Stimulated activated CD8-positive, alpha-beta memory T cell treated with anti-CD3 and anti-CD28 coated beads, Interleukin-7, amount 100 ng/mL, for 48 hours (primary cell): ENCODE data around the gene CSMD2.

Source experiments
- DNase-seq, 2 donors: peaks; one replicate each; pipeline ENCODE4 v3.0.0-alpha.2; 2020; ENCODE audit warnings: low read depth in 1 of 2; ENCODE audit errors: extremely low read depth in 1 of 2

CSMD2 gene

DNA sequence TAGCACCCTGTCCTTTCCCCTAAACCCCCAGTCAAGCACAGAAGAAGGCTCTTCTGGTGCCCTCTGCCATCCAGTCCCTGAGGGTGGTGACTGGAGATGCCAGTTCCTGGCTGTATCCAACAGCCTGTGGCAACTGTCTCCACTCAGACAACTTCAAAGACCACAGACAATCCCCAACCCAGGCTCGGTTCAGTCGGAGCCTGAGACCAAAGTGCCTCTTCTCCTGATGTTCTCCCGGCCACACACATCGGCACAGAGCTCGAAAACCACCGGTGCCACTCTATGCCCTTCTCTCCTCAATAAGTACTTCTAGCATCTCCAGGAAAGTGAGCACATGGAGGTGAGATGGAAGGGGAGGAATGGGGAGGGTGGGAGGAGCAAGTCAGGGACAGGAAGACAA lies 340.7 kb downstream of the CSMD2 start:
- no peak for DNase-seq

DNA sequence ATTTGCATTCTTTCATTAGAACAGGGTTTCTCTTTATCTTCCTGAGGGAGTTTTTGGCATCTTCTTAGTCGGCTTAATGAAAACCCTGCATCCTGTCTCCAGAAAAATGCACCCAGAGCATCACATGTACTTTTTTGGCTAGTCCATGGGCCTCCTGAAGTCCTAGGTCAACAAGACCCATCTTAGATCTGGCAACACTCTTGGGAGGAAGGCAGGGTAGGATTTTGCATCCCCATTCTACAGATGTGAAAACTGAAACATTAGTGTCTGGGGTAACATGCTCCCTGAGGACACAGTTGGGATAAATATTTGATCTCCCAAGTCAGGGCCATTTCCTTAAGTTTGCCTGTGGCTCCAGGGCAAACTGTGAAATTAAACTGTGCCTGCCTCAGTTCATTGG lies 341.2 kb downstream of the CSMD2 start:
- no peak for DNase-seq

DNA sequence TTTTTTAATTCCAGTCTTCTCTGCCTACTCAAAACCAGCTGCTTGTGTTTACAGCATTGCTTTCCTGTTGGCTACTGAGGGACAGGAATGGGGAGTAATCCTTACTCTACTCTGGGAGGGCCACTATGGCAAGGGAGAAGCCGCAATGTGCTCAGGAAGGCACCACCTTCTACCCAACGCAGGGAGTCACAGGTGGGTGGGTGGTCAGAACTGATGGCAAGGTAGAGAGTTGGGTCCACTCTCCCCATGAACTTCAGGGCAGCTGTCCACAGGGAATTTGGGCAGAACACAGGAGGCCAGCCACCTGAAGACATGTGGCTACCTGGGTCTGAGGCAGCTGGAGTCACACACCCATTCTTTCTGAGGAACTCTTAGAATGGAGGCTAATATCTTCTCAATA lies 341.6 kb downstream of the CSMD2 start:
- no peak for DNase-seq

DNA sequence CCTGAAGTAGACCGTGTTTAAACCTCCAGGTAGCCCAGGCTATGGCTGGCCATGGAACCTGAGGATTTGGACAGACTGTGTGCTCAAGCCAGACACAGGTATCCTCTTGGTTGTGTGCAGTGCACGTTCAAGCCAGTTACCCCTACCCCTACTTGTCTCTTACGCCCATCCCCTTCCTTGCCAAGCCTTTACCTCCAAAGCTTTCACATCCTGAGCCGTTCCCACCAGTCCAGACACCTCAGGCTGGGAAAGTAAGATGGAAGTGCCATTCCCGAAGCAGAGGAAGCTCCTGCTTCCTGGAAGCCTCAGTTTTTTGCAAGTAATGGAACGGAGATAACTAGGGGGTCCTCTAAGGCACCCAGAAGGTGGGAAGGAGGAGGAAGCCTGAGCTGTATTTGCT lies 342.6 kb downstream of the CSMD2 start:
- DNase-seq: no peak

DNA sequence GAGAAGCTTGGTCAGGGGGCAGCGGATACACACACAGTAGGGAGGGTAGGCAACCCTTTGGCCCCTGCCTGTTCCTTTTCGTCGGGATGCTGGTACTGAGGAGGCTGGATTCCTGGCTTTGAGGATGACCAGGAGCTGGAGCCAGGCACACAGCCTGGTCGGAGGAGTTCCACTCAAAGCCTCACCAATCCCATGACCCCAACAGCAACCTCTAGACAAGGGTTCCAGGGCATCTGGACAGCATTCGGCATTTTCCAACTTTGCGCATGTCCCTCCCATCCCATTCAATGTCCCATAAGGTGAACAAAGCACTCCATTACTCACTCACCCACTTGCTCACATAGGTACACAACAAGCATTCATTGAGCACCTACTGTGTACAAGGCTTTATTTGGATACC lies 343.7 kb downstream of the CSMD2 start:
- DNase-seq: no peak

DNA sequence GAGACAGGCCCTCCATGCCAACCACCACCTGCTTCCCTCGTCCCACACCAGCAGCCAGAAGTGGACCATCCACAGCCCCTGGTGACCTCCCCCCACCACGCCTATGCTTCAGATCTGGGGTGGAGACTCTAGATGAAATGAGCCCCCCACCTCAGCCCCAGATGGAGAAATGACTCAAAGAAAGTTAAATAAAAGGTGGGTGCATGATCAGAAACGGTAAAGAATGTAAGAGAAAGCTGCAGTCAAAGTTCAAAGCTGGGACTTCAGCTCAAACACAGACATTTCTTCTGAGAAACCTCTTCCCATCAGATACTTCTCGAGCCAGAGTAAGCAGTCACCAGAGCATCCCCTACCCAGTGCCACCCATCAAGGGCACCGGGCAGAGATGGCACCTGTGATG lies 344.2 kb downstream of the CSMD2 start:
- DNase-seq: no peak

DNA sequence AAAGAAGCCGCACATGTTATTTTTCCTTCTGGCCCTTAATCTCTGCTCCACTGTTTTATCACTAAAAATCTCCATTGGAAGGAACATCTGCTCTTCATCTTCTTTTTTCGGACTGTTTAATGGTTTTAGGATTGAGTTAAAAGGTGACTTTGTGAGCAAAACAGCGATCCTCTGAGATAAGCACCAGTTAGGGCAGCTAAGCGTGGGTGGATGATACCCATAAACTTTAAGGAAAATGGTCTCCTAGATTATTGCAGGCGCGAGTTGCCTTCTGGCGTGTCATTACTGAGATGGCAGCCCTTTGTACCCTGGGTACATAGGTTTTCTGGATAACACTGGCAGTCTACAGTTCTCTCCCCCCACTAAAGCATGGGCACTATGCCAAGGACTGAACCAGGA lies 345.1 kb downstream of the CSMD2 start:
- DNase-seq: no peak

DNA sequence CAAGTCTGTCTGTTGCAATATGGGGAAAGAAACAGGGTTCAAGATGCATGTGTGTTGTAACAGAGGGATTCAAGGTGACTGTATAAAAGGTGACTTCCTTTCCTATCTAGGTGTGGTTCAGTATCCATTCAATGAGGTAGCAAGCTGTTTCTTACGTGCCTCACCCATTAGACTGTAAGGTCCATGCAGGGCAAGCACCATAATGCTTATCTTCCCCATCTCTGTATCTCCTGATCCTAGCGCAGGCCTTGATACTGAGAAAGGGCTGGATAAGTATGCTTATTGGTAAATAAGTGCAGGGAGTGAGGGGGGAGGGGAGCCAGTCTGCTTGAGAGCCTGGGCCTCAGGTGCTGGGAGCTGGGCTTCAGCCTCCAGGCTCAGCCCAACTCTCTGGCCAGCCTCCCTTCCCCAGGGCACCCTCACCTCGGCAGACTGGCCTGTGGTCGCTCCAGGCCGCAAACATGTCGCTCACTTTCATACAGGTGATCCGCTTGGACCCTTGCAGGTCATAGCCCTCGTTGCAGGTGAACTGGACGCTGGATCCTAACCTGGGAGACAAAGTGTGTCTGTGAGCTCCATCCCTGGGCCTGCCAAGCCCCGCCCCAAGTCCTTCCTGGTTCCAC lies 345.6 kb downstream of the CSMD2 start:
- no peak for DNase-seq

DNA sequence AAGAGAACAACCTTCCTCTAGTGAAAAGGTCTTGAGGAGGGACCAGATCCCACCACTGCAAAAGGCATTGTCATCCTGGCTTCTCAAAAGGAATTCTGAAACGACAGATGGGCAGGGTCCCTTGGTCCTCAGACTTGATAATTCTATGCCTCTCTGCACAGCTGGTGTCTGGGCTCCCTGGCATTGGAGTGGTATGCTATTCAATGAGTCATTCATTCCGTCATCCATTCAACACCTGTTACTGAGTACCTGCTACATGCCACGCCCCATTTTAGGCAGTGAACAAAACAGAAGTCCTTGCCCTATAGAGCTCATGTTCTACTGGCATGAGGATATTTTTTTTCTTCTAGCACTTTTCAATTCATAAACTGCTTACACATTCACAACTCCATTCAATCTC lies 347.0 kb downstream of the CSMD2 start:
- no peak for DNase-seq

DNA sequence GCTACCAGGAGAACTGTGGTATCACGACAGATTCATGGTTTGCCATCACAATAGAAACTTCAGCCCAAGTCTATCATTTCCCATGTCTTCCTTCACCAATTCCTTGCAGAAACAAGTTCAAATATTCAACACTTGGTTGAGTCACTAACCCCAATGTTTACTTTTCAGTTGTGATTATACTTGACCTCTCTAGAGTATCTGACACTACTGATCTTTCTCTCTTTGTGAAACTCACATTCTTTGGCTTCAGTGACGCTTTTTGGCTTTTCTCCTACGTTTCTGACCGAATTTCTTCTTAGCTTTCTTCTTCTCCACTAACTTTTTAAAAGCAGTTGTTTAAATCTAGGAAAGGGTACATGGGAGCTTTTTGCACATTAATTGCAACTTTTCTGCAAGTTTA lies 350.0 kb downstream of the CSMD2 start:
- DNase-seq: no peak

DNA sequence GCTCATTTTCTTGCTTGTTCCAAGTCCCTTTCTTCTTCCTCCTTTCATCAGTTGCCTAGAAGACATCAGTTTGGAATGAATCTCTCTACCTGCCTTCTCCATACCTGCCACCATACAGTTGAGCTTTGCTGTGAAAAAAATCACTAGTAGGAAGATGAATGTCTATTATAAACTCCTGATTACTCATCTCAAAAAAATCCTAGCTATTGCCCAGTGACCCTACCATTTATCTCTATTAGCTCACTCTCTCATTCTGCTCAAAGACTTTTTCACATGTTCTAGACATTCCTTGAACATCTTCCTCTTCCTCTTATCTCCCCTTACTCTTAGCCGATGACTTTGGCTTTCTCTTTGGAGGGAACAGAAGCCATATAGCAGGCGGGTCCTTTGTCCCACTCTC lies 350.9 kb downstream of the CSMD2 start:
- no peak for DNase-seq

DNA sequence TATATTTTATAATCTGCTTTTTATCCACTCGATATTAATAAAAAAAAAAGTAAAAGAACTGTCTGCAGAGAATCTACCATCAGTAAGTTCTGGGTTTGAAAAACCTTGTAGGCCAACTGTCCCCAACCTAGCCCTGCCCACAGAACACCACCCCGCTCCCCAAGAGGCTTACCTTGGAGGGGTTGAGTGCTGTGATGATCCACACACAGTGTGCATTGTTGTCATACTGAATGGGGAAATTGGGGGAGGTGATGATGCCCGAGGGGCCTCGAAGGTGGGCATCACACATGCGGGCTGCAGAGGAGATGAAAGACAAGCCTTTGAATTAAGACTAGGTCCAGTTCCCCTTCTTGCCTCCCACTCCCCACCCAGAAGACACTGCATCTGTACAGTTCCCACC lies 354.5 kb downstream of the CSMD2 start:
- no peak for DNase-seq

DNA sequence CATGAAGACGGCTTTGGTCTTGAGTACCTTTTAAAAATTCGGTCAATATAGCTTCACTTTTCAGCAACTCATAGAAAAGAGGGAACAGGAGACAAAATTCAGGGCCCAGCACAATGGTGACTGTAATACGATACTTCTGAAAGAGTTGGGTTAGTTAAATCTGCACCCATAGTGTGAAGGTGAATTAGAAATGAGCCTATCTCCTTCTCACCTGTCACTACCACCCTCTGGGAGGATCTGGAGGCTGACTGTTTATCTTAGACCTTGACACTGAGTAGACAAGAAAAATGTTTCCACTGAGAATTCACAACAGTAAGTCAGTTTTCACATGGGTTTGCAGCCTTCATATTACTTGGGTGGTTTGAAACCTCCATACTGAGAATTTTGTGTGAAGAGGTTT lies 359.0 kb downstream of the CSMD2 start:
- no peak for DNase-seq

DNA sequence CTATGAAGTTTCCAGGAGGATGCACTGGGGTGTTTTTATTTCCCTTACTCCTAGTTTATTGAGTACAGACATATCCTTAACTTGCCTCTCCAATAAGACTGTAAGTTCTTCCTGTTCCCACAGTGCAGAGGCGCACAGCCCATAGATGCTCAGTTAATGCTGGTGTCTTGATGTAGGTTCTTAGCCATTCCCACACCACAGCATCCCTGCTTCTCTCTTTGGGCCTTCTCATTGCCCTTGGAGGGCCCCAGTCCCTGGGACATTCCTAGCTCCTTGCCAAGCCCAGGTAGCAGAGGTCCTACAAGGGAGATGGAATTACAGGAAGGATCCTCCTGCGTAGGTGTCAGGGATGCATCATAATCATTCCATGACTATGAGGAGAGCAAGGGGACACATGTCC lies 362.8 kb downstream of the CSMD2 start:
- DNase-seq: no peak

DNA sequence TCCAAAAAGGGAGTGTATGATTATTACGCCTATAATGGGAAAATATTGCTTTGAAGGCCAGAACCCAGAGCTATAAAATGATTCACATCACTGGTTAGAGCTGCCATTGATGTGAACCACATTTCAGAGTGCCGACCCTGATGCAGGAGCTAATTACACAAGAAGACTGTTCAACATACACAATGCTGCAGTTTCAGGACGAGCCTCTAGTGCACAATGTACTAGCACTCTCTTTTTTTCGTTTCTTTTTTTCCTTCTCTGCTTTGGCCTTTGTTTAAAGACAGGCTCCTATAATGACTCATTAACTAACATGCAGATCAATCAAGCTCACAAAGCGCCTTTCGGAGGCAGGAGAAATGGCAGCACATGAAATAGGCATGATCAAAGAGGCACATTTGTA lies 367.2 kb downstream of the CSMD2 start:
- no peak for DNase-seq

DNA sequence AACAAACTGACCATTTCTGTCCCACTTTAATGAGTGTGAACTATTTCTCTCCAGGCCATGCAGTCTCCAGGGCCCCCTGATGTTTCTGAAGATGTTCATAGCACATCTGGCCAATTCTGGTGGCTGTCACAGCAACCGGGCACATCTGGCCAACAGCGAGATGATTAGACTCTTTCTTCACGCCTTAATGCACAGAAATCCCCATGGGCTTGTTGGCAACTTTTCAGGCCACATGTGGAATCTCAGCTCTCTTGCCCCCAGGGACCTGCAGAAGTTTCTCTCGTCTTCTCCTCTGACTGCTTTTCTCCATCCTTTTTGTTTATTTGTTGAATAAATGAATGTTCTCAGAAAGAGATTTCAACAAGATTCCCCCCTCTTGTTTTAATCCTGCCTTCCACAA lies 372.4 kb downstream of the CSMD2 start:
- DNase-seq: no peak

DNA sequence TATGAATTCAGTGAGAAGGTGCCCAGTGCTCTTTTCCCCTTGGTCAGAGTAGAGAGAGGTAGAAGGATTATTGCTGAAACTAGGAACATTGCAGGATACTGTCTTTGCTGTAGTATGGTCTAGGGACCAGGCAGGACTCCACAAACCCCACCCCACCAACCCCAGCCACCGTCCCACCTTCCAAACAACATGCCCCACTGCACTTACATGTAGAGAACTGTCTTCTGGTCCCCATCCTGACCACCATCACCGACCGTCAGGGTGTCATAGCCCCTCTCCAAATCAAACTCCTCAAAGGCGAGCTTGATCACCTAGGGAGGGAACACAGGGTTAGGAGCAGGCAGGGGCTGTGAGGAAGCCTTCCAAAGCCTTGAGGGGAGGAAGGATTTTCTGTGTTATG lies 372.8 kb downstream of the CSMD2 start:
- no peak for DNase-seq

DNA sequence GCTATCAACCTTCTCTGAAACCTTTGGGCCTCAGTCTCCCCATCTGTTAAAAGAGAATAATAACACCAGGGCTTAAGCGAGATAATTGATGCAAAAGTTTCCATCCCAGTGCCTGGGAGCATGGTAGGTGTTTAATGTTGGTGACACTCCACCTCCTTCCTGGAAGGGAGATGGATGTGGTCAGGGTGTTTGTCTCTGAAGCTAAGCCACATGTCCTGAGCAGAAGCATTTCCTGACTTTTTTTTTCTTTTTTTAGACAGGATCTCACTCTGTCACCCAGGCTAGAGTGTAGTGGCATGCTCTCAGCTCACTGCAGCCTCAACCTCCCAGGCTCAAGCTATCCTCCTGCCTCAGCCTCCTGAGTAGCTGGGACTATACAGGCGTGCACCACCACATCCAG lies 373.8 kb downstream of the CSMD2 start:
- no peak for DNase-seq

DNA sequence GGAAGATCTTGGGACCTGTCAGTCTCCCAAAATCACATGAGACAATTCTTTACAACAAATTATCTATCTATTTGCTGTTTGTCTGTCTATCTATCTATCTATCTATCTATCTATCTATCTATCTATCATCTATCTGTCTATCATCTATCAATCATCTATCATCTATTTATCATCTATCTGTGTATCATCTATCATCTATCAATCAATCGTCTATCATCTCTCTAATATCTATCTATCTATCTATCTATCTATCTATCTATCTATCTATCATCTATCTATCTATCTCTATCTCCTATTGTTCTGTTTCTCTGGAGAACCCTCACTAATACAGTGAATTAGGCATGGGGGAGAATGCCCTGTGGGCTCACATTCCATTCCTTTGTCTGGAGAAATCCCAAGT lies 374.5 kb downstream of the CSMD2 start:
- no peak for DNase-seq

DNA sequence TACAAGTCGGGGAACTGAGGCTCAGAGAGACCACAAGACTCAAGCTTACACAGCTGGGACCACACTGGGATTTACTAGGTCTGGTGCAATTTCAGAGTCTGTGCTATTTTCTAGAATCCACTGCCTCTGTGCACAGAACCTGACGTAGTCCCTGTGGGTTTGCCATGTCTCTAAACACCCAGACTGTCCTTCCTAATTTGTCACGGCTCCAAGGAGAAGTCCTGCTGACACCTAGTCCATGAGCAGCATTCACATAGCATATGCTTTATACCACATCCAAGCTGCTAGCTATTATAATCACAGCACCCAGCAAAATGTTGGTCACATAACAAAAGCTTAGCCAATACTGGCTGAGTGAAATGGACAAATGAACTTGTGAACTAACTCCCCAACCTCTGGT lies 380.2 kb downstream of the CSMD2 start:
- DNase-seq: no peak

DNA sequence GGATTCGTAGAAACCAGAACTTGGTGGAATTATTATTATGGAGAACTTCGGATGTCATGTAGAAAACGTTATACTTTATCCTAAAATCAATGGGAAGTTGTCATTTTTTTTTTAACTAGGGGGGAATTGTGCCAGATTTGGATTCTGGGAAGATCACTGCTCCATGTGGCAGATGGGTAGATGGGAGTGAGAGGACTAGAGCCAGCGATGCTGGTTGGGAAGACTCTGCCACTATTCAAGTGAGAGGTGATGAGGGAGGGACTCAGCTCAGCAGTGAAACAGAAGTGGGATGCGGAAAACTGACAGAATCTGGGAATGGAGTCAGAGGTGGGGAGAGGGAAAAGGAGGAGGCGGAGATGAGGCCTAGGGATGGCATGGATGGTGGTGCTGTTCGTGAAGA lies 382.3 kb downstream of the CSMD2 start:
- DNase-seq: no peak

DNA sequence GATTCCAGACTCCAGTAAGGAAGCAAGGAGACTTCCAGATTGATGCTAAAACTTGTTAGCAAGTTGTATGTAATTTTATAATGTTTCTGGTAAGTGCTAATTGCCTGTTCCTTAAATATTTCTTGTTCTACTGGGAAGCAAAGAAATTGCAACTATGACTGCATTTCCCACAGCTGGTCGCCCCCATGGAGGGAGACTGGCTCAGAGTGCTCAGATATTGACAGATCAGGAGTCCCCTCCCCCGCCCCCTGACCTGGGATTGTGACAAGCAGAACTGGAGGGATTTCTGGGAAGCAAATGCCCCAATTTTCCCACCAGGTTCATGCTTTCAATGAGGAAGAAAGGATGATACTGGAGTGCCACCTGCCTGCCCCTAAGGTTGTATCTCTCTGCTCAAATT lies 383.4 kb downstream of the CSMD2 start:
- no peak for DNase-seq

DNA sequence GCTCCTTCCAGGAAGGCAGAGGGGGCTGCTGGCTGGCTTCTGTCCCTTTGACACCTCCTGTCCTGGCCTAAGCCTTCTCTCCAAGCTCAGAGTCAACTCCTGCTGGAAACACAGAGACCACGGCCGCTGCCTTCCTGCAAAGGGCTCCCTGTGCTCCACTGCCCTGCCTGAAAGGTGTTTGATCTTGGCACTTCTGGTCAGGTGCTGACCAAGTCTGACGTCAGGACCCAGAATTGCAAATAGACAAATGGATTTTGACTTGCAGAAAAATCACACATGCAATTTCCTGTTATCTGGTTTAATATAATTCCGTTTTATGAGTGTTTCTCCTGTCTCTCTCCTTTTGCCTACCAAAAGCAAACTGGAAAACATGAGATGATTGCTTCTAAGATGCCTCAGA lies 387.7 kb downstream of the CSMD2 start:
- DNase-seq: no peak

DNA sequence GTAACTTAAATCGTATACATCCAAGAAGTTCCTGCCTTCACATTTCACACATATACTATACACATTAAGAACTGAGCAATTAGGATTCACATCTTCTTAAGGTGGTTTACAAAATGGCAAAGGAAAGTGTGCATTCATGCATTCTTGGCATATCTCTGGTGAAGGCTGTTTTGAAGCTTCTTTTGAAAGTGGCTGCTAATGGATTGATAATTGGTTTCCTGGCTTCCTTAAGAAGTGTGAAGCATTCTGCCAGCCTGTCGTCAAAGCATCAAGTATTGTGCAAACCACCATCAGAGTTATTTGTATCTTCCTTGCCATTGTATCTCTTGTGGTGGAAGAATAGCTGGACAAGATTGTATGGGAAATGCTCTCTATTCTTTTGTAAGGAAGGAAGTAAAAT lies 396.2 kb downstream of the CSMD2 start:
- DNase-seq: no peak
